ENCODE measurements around the gene SULF2. TPM values are rescaled to one million over a fixed set of nuclear protein-coding genes. Genes with fewer than 3 reads are reported as not detected.

The SULF2 gene
- total RNA-seq, 2 experiments from 2014 or later: 0.17 to 0.34 TPM

- Mint-ChIP-seq H3K27me3 (peaks cover 9% of the 10 kb centered on the region), H3K4me3 (no peak overlapping the region), H3K27ac (no peak overlapping the region), H3K36me3 (no peaks in the 10 kb centered on the region), H3K9me3 (no peaks in the 10 kb centered on the region), H3K4me1 (ENCODE audit: low read depth) (no peaks in the 10 kb centered on the region)
- CTCF ChIA-PET: no interaction called here
- POLR2A ChIA-PET: no interaction called here
- no peak for DNase-seq
- intact Hi-C loops (cut with micrococcal nuclease): no loop called here
Observed at GRCh38 chr20:47718398-47718797, 66.9 kb downstream of the SULF2 start.

- intact Hi-C loops (cut with micrococcal nuclease): no loop called here
- ChIA-PET CTCF (interaction anchor here (1.0 kb wide), 1 partner anchor 9 kb away, joined by 3 read pairs; no protein-coding TSS in a partner anchor), POLR2A (interaction anchor here (0.6 kb wide), 1 partner anchor 9 kb away, joined by 5 read pairs; no protein-coding TSS in a partner anchor)
- H3K36me3 Mint-ChIP-seq: no peaks in the 10 kb centered on the region
- H3K4me1 Mint-ChIP-seq (ENCODE audit: low read depth): no peaks in the 10 kb centered on the region
- no peaks in the 10 kb centered on the region for H3K9me3 Mint-ChIP-seq
- peaks cover 9% of the 10 kb centered on the region for H3K27me3 Mint-ChIP-seq
- no peak for DNase-seq
- H3K4me3 Mint-ChIP-seq: no peak overlapping the region
- no peak overlapping the region for H3K27ac Mint-ChIP-seq
Observed at GRCh38 chr20:47717421-47717820, 67.9 kb downstream of the SULF2 start.

- no peaks in the 10 kb centered on the region for H3K36me3 Mint-ChIP-seq
- peaks cover 17% of the 10 kb centered on the region for H3K27me3 Mint-ChIP-seq
- H3K4me3 Mint-ChIP-seq: no peak overlapping the region
- ChIA-PET POLR2A (no interaction called here), CTCF (no interaction called here)
- H3K4me1 Mint-ChIP-seq (ENCODE audit: low read depth): no peaks in the 10 kb centered on the region
- no peak for DNase-seq
- intact Hi-C loops (cut with micrococcal nuclease): no loop called here
- H3K9me3 Mint-ChIP-seq: no peaks in the 10 kb centered on the region
- H3K27ac Mint-ChIP-seq: no peak overlapping the region
Observed at GRCh38 chr20:47713878-47714450, 71.3 kb downstream of the SULF2 start.

DNA sequence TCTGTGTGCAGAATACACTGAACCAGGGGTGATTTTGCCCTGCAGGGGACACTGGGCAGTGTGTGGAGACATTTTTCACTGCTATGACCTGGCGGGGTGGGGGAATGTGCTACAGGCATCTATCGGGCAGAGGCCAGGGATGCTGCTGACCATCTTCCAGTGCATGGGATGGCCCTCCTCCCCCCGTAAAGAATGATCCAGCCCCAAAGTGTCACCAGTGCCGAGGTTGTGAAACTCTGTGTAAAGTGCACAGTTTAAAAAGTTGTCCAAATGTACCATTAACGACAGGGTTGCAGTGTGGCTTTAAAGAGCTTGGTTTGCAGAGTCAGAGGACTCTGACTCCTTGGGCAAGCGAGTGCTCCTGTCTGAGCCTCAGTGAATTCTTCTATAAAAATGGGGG lies 72.1 kb downstream of the SULF2 start:
- DNase-seq: no peak
- no peaks in the 10 kb centered on the region for H3K9me3 Mint-ChIP-seq
- CTCF ChIA-PET: no interaction called here
- POLR2A ChIA-PET: no interaction called here
- intact Hi-C loops (cut with micrococcal nuclease): no loop called here
- H3K27ac Mint-ChIP-seq: no peak overlapping the region
- H3K27me3 Mint-ChIP-seq: peaks cover 17% of the 10 kb centered on the region
- no peaks in the 10 kb centered on the region for H3K36me3 Mint-ChIP-seq
- H3K4me3 Mint-ChIP-seq: no peak overlapping the region
- no peaks in the 10 kb centered on the region for H3K4me1 Mint-ChIP-seq (ENCODE audit: low read depth)

DNA sequence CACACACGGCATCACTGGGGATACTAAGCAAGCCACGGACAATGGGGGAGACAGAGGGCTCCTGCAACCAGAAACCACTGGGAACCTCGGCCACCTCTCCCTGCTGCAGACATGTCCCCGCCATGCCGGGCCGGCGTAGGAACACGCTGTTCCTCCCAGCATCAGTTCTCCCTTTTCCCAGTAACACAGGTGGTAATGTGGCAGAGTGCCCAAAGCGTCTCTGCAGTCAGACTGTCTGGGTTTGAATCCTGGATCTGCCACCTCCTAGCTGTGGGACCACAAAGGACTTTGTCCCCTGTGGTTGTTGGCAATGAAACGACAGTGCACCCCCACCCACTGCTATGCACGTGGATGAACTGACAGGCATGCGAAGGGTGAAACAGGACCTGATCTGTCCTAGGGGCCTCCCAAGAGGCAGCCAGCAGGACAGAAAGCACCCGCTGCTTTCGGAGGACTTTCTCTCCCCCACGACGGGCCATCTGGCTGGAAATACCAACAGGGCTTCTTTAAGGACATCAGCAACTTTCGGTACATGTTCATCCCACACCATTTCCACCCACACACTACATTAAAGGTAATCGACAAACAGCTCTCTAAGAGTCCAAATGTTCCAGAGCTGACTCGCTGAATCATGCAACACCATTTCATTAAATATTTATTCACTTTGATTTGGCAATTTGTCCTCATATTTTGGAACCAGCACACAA lies 74.1 kb downstream of the SULF2 start:
- H3K27me3 Mint-ChIP-seq: peaks cover 19% of the 10 kb centered on the region
- H3K36me3 Mint-ChIP-seq: no peaks in the 10 kb centered on the region
- H3K4me1 Mint-ChIP-seq (ENCODE audit: low read depth): no peaks in the 10 kb centered on the region
- CTCF ChIA-PET: interaction anchor here (0.8 kb wide), 2 partner anchors 14 to 33 kb away, joined by 3 read pairs; no protein-coding TSS in a partner anchor
- POLR2A ChIA-PET: no interaction called here
- H3K9me3 Mint-ChIP-seq: no peaks in the 10 kb centered on the region
- intact Hi-C loops (cut with micrococcal nuclease): no loop called here
- DNase-seq: no peak
- H3K4me3 Mint-ChIP-seq: no peak overlapping the region
- no peak overlapping the region for H3K27ac Mint-ChIP-seq

- DNase-seq: no peak
- H3K27me3 Mint-ChIP-seq: peaks cover 19% of the 10 kb centered on the region
- no peaks in the 10 kb centered on the region for H3K9me3 Mint-ChIP-seq
- no peaks in the 10 kb centered on the region for H3K4me1 Mint-ChIP-seq (ENCODE audit: low read depth)
- intact Hi-C loops (cut with micrococcal nuclease): no loop called here
- no peaks in the 10 kb centered on the region for H3K36me3 Mint-ChIP-seq
- no peak overlapping the region for H3K27ac Mint-ChIP-seq
- ChIA-PET POLR2A (no interaction called here), CTCF (interaction anchor here (0.8 kb wide), 2 partner anchors 14 to 32 kb away, joined by 3 read pairs; no protein-coding TSS in a partner anchor)
- no peak overlapping the region for H3K4me3 Mint-ChIP-seq
Observed at GRCh38 chr20:47710665-47711045, 74.6 kb downstream of the SULF2 start.

DNA sequence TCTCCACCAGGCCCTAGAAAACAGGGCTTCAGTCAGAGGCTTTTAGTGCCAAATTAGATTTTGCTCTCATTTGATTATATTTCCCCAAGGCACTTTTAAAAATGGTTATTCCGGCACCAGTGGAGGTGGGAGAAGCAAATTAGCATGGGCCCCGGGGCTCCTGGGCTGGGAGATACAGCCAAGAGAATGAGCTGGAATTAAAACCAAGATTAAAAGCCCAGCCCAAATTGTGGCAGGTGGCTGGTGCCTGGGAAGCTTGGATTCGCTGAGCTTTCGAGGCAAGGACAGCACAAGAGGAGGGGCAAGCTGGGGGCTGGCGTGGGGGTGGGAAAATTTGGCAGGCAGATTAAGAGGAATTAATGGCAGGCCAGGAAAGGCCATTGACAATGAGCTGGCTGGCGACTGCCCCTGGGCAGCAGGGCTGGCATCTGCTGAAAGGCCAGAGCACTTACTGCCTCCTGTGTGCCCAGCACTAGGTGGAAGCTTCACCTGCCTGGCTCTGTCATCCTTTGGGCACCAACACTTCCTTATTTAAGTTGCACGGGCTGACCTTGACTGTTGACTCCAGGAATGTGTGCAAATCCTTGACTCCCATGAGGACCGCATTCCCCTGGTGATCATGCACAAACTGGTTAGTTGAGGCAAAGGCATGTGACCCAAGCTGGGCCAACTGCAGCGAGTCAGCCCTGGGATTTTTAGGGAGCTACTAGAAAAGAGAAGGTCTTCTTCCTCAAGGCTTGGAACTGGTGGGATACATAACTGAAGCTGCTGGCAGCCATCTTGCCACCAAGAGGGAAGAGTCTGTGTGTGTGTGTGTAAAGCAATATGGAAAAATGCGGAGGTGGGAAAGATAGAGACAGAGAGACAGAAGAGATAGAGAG lies 76.1 kb downstream of the SULF2 start:
- Mint-ChIP-seq H3K27me3 (peaks cover 14% of the 10 kb centered on the region), H3K4me3 (no peak overlapping the region), H3K36me3 (no peaks in the 10 kb centered on the region), H3K27ac (no peak overlapping the region), H3K9me3 (no peaks in the 10 kb centered on the region), H3K4me1 (ENCODE audit: low read depth) (no peaks in the 10 kb centered on the region)
- CTCF ChIA-PET: interaction anchor here (1.1 kb wide), 1 partner anchor 16 kb away, joined by 3 read pairs; no protein-coding TSS in a partner anchor
- intact Hi-C loops (cut with micrococcal nuclease): no loop called here
- no peak for DNase-seq
- POLR2A ChIA-PET: no interaction called here

- DNase-seq: no peak
- H3K9me3 Mint-ChIP-seq: no peaks in the 10 kb centered on the region
- no peak overlapping the region for H3K27ac Mint-ChIP-seq
- H3K36me3 Mint-ChIP-seq: no peaks in the 10 kb centered on the region
- CTCF ChIA-PET: interaction anchor here (0.6 to 1.1 kb wide), 2 partner anchors 17 to 37 kb away, joined by 3 read pairs; no protein-coding TSS in a partner anchor
- intact Hi-C loops (cut with micrococcal nuclease): no loop called here
- H3K27me3 Mint-ChIP-seq: peaks cover 13% of the 10 kb centered on the region
- H3K4me1 Mint-ChIP-seq (ENCODE audit: low read depth): no peaks in the 10 kb centered on the region
- POLR2A ChIA-PET: interaction anchor here (0.7 kb wide), 1 partner anchor 184 kb away, joined by 3 read pairs; no protein-coding TSS in a partner anchor
- H3K4me3 Mint-ChIP-seq: no peak overlapping the region
Observed at GRCh38 chr20:47708140-47708807, 77.0 kb downstream of the SULF2 start.

GRCh38 chr20:47706345-47706744 lies 78.9 kb downstream of the SULF2 start:
- Mint-ChIP-seq H3K27me3 (peaks cover 10% of the 10 kb centered on the region), H3K4me3 (no peak overlapping the region), H3K9me3 (no peaks in the 10 kb centered on the region), H3K36me3 (no peaks in the 10 kb centered on the region), H3K4me1 (ENCODE audit: low read depth) (no peaks in the 10 kb centered on the region), H3K27ac (no peak overlapping the region)
- intact Hi-C loops (cut with micrococcal nuclease): no loop called here
- CTCF ChIA-PET: no interaction called here
- DNase-seq: no peak
- POLR2A ChIA-PET: no interaction called here

- Mint-ChIP-seq H3K36me3 (no peaks in the 10 kb centered on the region), H3K4me3 (no peak overlapping the region), H3K4me1 (ENCODE audit: low read depth) (no peaks in the 10 kb centered on the region), H3K27me3 (peaks cover 9% of the 10 kb centered on the region), H3K9me3 (no peaks in the 10 kb centered on the region), H3K27ac (no peak overlapping the region)
- intact Hi-C loops (cut with micrococcal nuclease): no loop called here
- ChIA-PET POLR2A (no interaction called here), CTCF (no interaction called here)
- DNase-seq: no peak
Observed at GRCh38 chr20:47705497-47705856, 79.8 kb downstream of the SULF2 start.

DNA sequence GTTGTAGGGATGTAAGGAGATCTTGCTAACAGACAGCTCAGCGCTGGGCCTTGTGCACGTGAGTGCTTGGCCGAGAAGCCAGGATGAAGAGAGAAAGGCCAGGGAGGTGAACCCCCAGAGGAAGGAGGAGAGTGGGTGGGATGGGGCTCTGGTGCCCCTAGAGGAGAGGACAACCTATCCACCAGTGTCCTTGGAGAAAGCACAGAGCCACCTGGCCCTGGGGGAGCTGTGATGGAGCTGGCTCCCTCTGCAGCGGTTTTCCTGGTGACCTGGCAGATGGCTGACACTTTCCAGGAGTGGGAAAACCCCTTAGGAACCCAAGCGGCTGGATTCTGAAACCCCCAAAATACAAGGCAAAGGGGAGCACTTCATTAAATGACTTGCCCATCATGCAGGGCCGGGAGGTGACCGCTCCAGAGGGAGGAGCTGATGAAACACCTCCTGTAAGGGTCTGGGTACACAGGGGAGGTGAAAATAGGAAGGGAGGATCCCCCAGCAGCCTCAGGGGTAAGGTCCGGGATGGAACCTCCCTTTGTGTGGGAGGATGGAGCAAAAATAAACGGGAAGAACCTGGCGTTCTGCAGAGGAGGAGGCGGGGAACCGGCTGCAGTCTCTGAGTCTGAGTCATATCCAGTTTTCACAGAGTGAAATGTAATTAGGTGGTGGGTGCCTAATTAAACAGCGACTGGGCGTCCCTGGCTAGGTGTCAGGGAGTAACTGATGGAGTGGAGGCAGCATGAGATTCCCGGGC lies 80.4 kb downstream of the SULF2 start:
- Mint-ChIP-seq H3K9me3 (no peaks in the 10 kb centered on the region), H3K27ac (no peak overlapping the region), H3K36me3 (no peaks in the 10 kb centered on the region), H3K4me3 (no peak overlapping the region), H3K27me3 (peaks cover 9% of the 10 kb centered on the region), H3K4me1 (ENCODE audit: low read depth) (no peaks in the 10 kb centered on the region)
- no peak for DNase-seq
- ChIA-PET POLR2A (no interaction called here), CTCF (interaction anchor here (0.6 to 1.4 kb wide), 2 partner anchors 27 to 321 kb away, joined by 3 to 4 read pairs; no protein-coding TSS in a partner anchor)
- intact Hi-C loops (cut with micrococcal nuclease): no loop called here
